ENCODE results near the gene COL4A6.

DNA sequence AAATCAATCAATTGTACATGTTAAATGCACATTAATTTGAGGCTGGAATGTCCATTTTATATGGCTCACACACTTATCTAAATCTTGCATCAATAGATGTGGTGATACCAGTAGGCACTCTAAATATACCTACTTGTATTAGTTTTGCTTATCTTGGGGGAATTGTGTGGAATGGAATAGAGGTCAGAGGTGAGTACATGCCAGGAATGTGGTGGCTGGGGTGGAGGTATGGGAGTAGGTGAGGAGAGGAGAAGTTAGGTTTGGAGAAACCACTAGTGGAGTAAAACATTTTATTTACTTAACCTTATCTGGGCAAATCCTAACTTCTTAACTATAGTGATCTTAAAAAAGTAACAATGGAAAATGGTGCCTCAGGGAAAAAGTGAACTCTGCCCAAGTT is 183.6 kb downstream of the COL4A6 start:
- TF ChIP-seq, protein P1, sequence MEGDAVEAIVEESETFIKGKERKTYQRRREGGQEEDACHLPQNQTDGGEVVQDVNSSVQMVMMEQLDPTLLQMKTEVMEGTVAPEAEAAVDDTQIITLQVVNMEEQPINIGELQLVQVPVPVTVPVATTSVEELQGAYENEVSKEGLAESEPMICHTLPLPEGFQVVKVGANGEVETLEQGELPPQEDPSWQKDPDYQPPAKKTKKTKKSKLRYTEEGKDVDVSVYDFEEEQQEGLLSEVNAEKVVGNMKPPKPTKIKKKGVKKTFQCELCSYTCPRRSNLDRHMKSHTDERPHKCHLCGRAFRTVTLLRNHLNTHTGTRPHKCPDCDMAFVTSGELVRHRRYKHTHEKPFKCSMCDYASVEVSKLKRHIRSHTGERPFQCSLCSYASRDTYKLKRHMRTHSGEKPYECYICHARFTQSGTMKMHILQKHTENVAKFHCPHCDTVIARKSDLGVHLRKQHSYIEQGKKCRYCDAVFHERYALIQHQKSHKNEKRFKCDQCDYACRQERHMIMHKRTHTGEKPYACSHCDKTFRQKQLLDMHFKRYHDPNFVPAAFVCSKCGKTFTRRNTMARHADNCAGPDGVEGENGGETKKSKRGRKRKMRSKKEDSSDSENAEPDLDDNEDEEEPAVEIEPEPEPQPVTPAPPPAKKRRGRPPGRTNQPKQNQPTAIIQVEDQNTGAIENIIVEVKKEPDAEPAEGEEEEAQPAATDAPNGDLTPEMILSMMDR (conservative IDR thresholded peaks at IDR 0.05; ENCODE audit: low read length): no peak
- TF ChIP-seq EZH2phosphoT487 (IDR thresholded peaks at IDR 0.05; ENCODE audit: borderline replicate concordance, low read depth, low read length): no peak

All from OCI-LY7 (cell line).